GM12878 (cell line): ENCODE measurements around the gene SORCS2. TPM values are rescaled to one million over a fixed set of nuclear protein-coding genes. Genes with fewer than 3 reads are reported as not detected.

Source experiments
- ATAC-seq: fragments of 200-7000 bp; cut with Tn5 transposase; 3 replicates; pipeline ENCODE4 v1.9.1; 2020; ENCODE audit warnings: mild to moderate bottlenecking, moderate library complexity
- BruUV-seq: library from RNA; stranded (reverse); fragments of 400-500 nt; replicated peaks from 2 replicates; lab custom pipeline; 2021; lab: Mats Ljungman, UMichigan
- CTCF ChIA-PET: fragments of 300-600 bp; sonication (Branson Sonifier 250); formaldehyde crosslinking; extraction: SDS; loops from one replicate; lab custom pipeline; 2021; ENCODE audit warnings: inconsistent platforms; lab: Yijun Ruan, JAX
- POLR2A ChIA-PET: fragments of 350-600 bp; formaldehyde crosslinking; extraction: SDS; loops from one replicate; lab custom pipeline; 2021; ENCODE audit warnings: inconsistent platforms; lab: Charles Lee
- RAD21 ChIA-PET: fragments of 300-600 bp; sonication (Branson Sonifier 250); formaldehyde crosslinking; loops from one replicate; lab custom pipeline; 2023; ENCODE audit warnings: antibody characterized with exemption; ENCODE audit not compliant: unreplicated experiment; lab: Charles Lee
- SMC1A ChIA-PET: fragments of 300-600 bp; sonication (Branson Sonifier 250); formaldehyde crosslinking; loops from one replicate; lab custom pipeline; 2023; ENCODE audit not compliant: unreplicated experiment, uncharacterized antibody; lab: Charles Lee
- DNase-seq: peaks from one replicate; pipeline ENCODE4 v3.0.0-alpha.2; 2011; ENCODE audit warnings: low read depth, low spot score
- FAIRE-seq: peaks from 3 replicates; lab custom pipeline; 2011; peaks lifted over from hg19 to GRCh38; lab: Jason Lieb, UNC
- H2AFZ ChIP-seq: 2 replicates; pipeline ENCODE4 v1.6.0; 2011; ENCODE audit warnings: low read depth, low read length, control low read depth; ENCODE audit not compliant: control insufficient read depth
- H3K27ac ChIP-seq: 2 replicates; pipeline ENCODE4 v1.5.1; 2011; ENCODE audit warnings: control low read depth; ENCODE audit not compliant: control insufficient read depth, insufficient read depth
- H3K27me3 ChIP-seq, 2 experiments: replicated peaks in 1 of 2; 2 replicates each; pipeline versions ENCODE4 v1.6.0 to v1.6.1; 2011; ENCODE audit warnings: low read length in 1 of 2; ENCODE audit not compliant: control insufficient read depth in 2 of 2, insufficient read depth in 2 of 2
- H3K36me3 ChIP-seq, 2 experiments: 2 replicates each; pipeline ENCODE4 v1.5.1; 2011; ENCODE audit warnings: low read length in 1 of 2; ENCODE audit not compliant: control insufficient read depth in 2 of 2, insufficient read depth in 2 of 2
- H3K4me1 ChIP-seq: 2 replicates; pipeline ENCODE4 v1.6.1; 2011; ENCODE audit warnings: mild to moderate bottlenecking, low read length, moderate library complexity, mixed read lengths; ENCODE audit not compliant: control insufficient read depth, insufficient read depth
- H3K4me2 ChIP-seq: 2 replicates; pipeline ENCODE4 v1.6.0; 2011; ENCODE audit warnings: control low read depth; ENCODE audit not compliant: control insufficient read depth, insufficient read depth
- H3K4me3 ChIP-seq: fragments of 200-600 bp; sonication (generic); 2 replicates; pipeline ENCODE4 v1.5.1; 2016
- H3K79me2 ChIP-seq: 2 replicates; pipeline ENCODE4 v1.6.0; 2011; ENCODE audit warnings: low read length; ENCODE audit not compliant: control insufficient read depth, insufficient read depth
- H3K9ac ChIP-seq: 2 replicates; pipeline ENCODE4 v1.8.0; 2011; ENCODE audit warnings: low read length, control low read depth, mixed read lengths; ENCODE audit not compliant: control insufficient read depth, insufficient read depth
- H3K9me3 ChIP-seq: replicated peaks from 3 replicates; pipeline ENCODE4 v1.5.1; 2011; ENCODE audit warnings: mild to moderate bottlenecking, low read length; ENCODE audit not compliant: control insufficient read depth, insufficient read depth
- H4K20me1 ChIP-seq: 2 replicates; pipeline ENCODE4 v1.6.0; 2011; ENCODE audit not compliant: control insufficient read depth, insufficient read depth
- EGR1 ChIP-seq, 2 experiments: IDR thresholded peaks; 1 replicate in 1 of 2; 2 replicates in 1 of 2; pipeline ENCODE4 v1.6.1; 2011 to 2012; ENCODE audit warnings: low read depth in 2 of 2, low read length in 2 of 2, borderline replicate concordance in 1 of 2, mild to moderate bottlenecking in 1 of 2, moderate library complexity in 1 of 2
- KDM1A ChIP-seq: fragments of 200-600 bp; sonication (generic); IDR thresholded peaks from 2 replicates; pipeline ENCODE4 v1.6.1; 2016; ENCODE audit warnings: borderline replicate concordance
- PBX3 ChIP-seq: IDR thresholded peaks from 2 replicates; pipeline ENCODE4 v1.6.1; 2011; ENCODE audit warnings: mild to moderate bottlenecking, low read depth, low read length, moderate library complexity; ENCODE audit not compliant: insufficient replicate concordance
- RB1 ChIP-seq: fragments of 450-650 bp; formaldehyde crosslinking; IDR thresholded peaks from 2 replicates; pipeline ENCODE4 v1.6.1; 2017; ENCODE audit warnings: mild to moderate bottlenecking, borderline replicate concordance
- RFX5 ChIP-seq: IDR thresholded peaks from 2 replicates; pipeline ENCODE4 v1.6.1; 2011; ENCODE audit warnings: low read depth, low read length, improper control_type of control experiment
- SMAD5 ChIP-seq: IDR thresholded peaks from 2 replicates; pipeline ENCODE4 v1.6.1; 2016; ENCODE audit warnings: antibody characterized with exemption, low read depth
- SRF ChIP-seq, 2 experiments: IDR thresholded peaks; 2 replicates each; pipeline ENCODE4 v1.6.1; 2011; ENCODE audit warnings: low read depth in 2 of 2, low read length in 2 of 2, mild to moderate bottlenecking in 1 of 2, moderate library complexity in 1 of 2
- USF2 ChIP-seq: IDR thresholded peaks from 2 replicates; pipeline ENCODE4 v1.6.1; 2011; ENCODE audit warnings: low read depth, low read length, improper control_type of control experiment, borderline replicate concordance
- WGBS: methylation state at CpG from one replicate; pipeline ENCODE4 v1.1.6; 2016; ENCODE audit warnings: low lambda C conversion rate; ENCODE audit not compliant: insufficient replicate concordance, insufficient coverage; ENCODE audit errors: missing lambda C conversion rate; 5-methylcytosine and 5-hydroxymethylcytosine counted together
- in situ Hi-C: fragments of 300-500 bp; cut with MboI; formaldehyde crosslinking; loops from 9 replicates; pipeline ENCODE4 v1.14.3; 2018; ENCODE audit warnings: mixed read lengths
- intact Hi-C: fragments of 100-400 bp; cut with micrococcal nuclease; formaldehyde crosslinking; loops from one replicate; pipeline ENCODE4 v1.14.2; 2022; ENCODE audit not compliant: unreplicated experiment
- polyA plus RNA-seq, 11 experiments: library from polyadenylated mRNA; depleted of rRNA in 4 of 11; unstranded in 6 of 11; stranded (reverse) in 5 of 11; fragments of >200 nt; fragmentation: Nextera tagmentation in 4 of 11; fragmentation: Illumina TruSeq in 1 of 11; extraction: Ambion mirVana in 4 of 11; extraction: Trizol in 1 of 11; gene quantifications; 1 replicate in 1 of 11; 2 replicates in 10 of 11; pipeline versions ENCODE4 v1.2.1 to v1.2.3, GENCODE V29; 2011 to 2016; ENCODE audit warnings: inconsistent platforms in 2 of 11, missing spikeins in 2 of 11, low read depth in 1 of 11
- total RNA-seq, 4 experiments: library from RNA; depleted of rRNA in 3 of 4; stranded (reverse); fragments of >200 nt in 3 of 4; fragmentation: Illumina TruSeq in 1 of 4; extraction: Trizol in 1 of 4; gene quantifications; 2 replicates each; pipeline versions ENCODE4 v1.2.1 to v1.2.3, GENCODE V29; 2013 to 2021
- TF ChIP-seq, protein P1 (sequence below): IDR thresholded peaks from 2 replicates; pipeline ENCODE4 v1.6.1; 2011; ENCODE audit warnings: borderline replicate concordance, low read depth, mild to moderate bottlenecking, moderate library complexity, low read length; ENCODE audit not compliant: insufficient read depth, poor library complexity, severe bottlenecking
- TF ChIP-seq, protein P2 (sequence below): IDR thresholded peaks from 2 replicates; pipeline ENCODE4 v1.6.1; 2012; ENCODE audit warnings: low read depth, low read length, improper control_type of control experiment
- TF ChIP-seq, protein P3 (sequence below): fragments of 450-650 bp; IDR thresholded peaks from 2 replicates; pipeline ENCODE4 v1.6.1; 2017; ENCODE audit warnings: mild to moderate bottlenecking, low read depth, inconsistent platforms; ENCODE audit not compliant: poor library complexity, severe bottlenecking

The SORCS2 gene
- total and polyA plus RNA-seq, 10 of the 15 experiments (the other 5 are each of a cell fraction or from before 2014, with no cell fraction given) = 0.01 to 0.15 (median 0.05) TPM; not detected in 5

GRCh38 chr4:7767526-7767925 lies 575.2 kb downstream of the SORCS2 start:
- ChIA-PET CTCF (interaction anchor here (1.1 to 2.2 kb wide), 3 partner anchors 33 to 43 kb away, joined by 3 to 6 read pairs (median 5); no protein-coding TSS in a partner anchor), POLR2A (no interaction called here), RAD21 (no interaction called here), SMC1A (no interaction called here)
- intact Hi-C loops (no loop called here), in situ Hi-C loops (loop anchor here (5.0 kb wide), 1 partner anchor 35 kb away; no protein-coding TSS in a partner anchor)
- Histone ChIP-seq H3K27me3 (peaks cover 0 to 3% of the 10 kb centered on the region in 2 experiments; a peak in 2 of 4 replicates), H3K9me3 (no peaks in the 10 kb centered on the region), H3K9ac (no peak overlapping the region), H3K4me2 (no peak overlapping the region), H3K4me1 (peaks cover 19% of the 10 kb centered on the region), H3K27ac (no peak overlapping the region), H4K20me1 (no peaks in the 10 kb centered on the region), H3K36me3 (no peaks in the 10 kb centered on the region), H3K4me3 (no peak overlapping the region), H2AFZ (no peak overlapping the region), H3K79me2 (no peaks in the 10 kb centered on the region)
- no peak for ATAC-seq
- no peak for FAIRE-seq
- TF ChIP-seq, protein P1, sequence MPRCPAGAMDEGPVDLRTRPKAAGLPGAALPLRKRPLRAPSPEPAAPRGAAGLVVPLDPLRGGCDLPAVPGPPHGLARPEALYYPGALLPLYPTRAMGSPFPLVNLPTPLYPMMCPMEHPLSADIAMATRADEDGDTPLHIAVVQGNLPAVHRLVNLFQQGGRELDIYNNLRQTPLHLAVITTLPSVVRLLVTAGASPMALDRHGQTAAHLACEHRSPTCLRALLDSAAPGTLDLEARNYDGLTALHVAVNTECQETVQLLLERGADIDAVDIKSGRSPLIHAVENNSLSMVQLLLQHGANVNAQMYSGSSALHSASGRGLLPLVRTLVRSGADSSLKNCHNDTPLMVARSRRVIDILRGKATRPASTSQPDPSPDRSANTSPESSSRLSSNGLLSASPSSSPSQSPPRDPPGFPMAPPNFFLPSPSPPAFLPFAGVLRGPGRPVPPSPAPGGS = no peak
- TF ChIP-seq, protein P2, sequence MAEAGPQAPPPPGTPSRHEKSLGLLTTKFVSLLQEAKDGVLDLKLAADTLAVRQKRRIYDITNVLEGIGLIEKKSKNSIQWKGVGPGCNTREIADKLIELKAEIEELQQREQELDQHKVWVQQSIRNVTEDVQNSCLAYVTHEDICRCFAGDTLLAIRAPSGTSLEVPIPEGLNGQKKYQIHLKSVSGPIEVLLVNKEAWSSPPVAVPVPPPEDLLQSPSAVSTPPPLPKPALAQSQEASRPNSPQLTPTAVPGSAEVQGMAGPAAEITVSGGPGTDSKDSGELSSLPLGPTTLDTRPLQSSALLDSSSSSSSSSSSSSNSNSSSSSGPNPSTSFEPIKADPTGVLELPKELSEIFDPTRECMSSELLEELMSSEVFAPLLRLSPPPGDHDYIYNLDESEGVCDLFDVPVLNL = no peak
- TF ChIP-seq PBX3 (no peak), SRF (IDR thresholded peaks at IDR 0.05; ENCODE audit: low read depth in 2 of 2, low read length in 2 of 2) (no peak), KDM1A (no peak), RB1 (no peak), RFX5 (no peak), SMAD5 (no peak), USF2 (no peak), EGR1 (IDR thresholded peaks at IDR 0.05; ENCODE audit: borderline replicate concordance in 1 of 2, low read depth in 2 of 2, low read length in 2 of 2) (no peak)
- TF ChIP-seq, protein P3, sequence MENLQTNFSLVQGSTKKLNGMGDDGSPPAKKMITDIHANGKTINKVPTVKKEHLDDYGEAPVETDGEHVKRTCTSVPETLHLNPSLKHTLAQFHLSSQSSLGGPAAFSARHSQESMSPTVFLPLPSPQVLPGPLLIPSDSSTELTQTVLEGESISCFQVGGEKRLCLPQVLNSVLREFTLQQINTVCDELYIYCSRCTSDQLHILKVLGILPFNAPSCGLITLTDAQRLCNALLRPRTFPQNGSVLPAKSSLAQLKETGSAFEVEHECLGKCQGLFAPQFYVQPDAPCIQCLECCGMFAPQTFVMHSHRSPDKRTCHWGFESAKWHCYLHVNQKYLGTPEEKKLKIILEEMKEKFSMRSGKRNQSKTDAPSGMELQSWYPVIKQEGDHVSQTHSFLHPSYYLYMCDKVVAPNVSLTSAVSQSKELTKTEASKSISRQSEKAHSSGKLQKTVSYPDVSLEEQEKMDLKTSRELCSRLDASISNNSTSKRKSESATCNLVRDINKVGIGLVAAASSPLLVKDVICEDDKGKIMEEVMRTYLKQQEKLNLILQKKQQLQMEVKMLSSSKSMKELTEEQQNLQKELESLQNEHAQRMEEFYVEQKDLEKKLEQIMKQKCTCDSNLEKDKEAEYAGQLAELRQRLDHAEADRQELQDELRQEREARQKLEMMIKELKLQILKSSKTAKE = no peak
- no peak for DNase-seq
- WGBS = 41% methylated on average over 9 of the region's 9 CpGs
- no TSS peak for BruUV-seq
